HL-60 (cell line): ENCODE measurements around the gene SMURF1.

Experiments
- GABPA ChIP-seq: IDR thresholded peaks from 2 replicates; pipeline ENCODE4 v1.6.1; 2012; ENCODE audit warnings: low read depth
- POLR2AphosphoS5 ChIP-seq: IDR thresholded peaks from 2 replicates; pipeline ENCODE4 v1.6.1; 2012; ENCODE audit warnings: low read depth
- REST ChIP-seq: IDR thresholded peaks from 2 replicates; pipeline ENCODE4 v1.6.1; 2012; ENCODE audit warnings: low read depth; ENCODE audit not compliant: insufficient replicate concordance
- SPI1 ChIP-seq: IDR thresholded peaks from 2 replicates; pipeline ENCODE4 v1.6.1; 2012; ENCODE audit warnings: low read depth, mild to moderate bottlenecking, borderline replicate concordance
- TF ChIP-seq, protein P1 (sequence below): IDR thresholded peaks from one replicate; pipeline ENCODE4 v1.5.1; 2011; ENCODE audit warnings: low read length, control low read depth, inconsistent platforms; ENCODE audit not compliant: insufficient read depth

DNA sequence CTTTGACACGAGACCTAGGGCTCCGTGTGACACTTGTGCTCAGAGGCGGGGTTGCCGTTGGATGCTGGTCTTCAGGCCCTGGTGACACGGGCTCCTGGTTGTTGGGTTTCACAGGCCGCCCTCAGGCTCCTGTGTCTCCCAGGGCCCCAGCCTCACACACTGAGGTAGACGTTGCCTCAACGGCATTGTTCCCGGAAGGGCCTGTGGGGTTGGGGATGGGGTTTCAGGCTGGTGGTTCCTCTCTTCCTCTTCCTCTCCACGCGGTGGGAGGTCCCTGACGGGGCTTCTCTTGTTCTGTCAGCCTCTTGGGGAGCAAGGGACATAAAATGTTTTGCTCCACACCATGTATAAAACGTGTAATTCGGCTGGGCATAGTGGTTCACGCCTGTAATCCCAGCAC lies 140.5 kb downstream of the SMURF1 start:
- TF ChIP-seq, protein P1, sequence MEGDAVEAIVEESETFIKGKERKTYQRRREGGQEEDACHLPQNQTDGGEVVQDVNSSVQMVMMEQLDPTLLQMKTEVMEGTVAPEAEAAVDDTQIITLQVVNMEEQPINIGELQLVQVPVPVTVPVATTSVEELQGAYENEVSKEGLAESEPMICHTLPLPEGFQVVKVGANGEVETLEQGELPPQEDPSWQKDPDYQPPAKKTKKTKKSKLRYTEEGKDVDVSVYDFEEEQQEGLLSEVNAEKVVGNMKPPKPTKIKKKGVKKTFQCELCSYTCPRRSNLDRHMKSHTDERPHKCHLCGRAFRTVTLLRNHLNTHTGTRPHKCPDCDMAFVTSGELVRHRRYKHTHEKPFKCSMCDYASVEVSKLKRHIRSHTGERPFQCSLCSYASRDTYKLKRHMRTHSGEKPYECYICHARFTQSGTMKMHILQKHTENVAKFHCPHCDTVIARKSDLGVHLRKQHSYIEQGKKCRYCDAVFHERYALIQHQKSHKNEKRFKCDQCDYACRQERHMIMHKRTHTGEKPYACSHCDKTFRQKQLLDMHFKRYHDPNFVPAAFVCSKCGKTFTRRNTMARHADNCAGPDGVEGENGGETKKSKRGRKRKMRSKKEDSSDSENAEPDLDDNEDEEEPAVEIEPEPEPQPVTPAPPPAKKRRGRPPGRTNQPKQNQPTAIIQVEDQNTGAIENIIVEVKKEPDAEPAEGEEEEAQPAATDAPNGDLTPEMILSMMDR, result no peak
- TF ChIP-seq REST, result no peak
- TF ChIP-seq GABPA, result no peak
- TF ChIP-seq POLR2AphosphoS5, result no peak
- TF ChIP-seq SPI1, result no peak
